GM18867 (cell line): Measurements from ENCODE around the gene HTR3B.
"Not testable (repeated sequence)": the region's sequence is repeated elsewhere in the genome, so short reads cannot be mapped to it uniquely, and the experiment has no call there.

Experiments used
- ATAC-seq: cut with Tn5 transposase; IDR thresholded peaks from one replicate; pipeline ENCODE4 v1.9.1; 2021; ENCODE audit warnings: mild to moderate bottlenecking, moderate library complexity; ENCODE audit not compliant: unreplicated experiment

Gene HTR3B

DNA sequence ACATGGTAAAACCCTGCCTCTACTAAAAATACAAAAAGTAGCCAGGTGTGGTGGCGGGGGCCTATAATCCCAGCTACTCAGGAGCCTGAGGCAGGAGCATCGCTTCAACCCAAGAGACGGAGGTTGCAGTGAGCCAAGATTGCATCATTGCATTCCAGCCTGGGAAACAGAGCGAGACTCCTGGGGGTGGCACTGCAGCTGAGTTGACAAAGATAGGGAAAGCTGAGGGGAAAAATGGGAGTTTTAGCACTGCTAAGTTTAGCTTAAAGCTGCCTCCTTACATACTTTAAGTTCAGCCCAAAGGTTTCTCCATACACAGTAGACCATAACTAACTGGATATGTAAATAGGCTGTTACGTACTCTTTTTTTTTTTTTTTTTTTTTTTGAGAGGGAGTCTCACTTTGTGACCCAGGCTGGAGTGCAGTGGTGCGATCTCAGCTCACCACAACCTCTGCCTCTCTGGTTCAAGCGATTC is 20.2 kb upstream of the HTR3B start:
- ATAC-seq: no peak

DNA sequence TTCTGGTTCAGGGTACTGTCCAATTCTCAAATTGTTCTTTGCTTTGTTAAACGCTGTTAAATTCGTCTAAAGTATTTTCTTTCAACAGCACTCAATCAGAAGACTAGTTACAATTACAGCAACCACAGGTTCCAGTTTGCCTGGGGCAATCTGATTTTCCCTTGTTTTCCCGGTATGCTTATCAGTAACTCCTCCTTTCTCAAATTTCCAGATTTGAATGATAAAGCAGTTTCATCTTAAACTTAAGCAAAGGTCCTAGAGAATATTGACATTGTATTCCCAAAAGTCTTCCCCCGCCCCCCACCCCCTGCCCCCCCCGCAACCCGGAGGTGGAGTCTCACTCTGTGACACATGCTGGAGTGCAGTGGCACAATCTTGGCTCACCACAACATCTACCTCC is 18.7 kb upstream of the HTR3B start:
- no peak for ATAC-seq

DNA sequence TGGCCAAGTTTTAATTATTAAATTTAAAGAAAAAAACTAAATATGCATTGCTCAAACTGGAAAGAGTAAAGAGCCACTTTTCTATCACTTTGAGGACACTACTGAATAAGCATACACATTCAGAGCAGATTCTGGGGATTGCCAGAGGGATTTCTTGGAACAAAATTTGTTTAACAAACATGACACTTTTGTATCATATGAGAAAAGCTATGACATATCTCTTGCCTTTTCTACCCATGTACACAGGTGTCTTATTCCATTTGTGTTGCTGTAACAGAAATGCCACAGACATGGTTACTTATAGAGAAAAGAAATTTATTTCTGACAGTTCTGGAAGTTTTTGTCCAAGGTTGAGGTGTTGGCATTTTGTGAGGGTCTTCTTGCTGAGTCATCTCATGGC is 15.7 kb upstream of the HTR3B start:
- ATAC-seq: no peak

DNA sequence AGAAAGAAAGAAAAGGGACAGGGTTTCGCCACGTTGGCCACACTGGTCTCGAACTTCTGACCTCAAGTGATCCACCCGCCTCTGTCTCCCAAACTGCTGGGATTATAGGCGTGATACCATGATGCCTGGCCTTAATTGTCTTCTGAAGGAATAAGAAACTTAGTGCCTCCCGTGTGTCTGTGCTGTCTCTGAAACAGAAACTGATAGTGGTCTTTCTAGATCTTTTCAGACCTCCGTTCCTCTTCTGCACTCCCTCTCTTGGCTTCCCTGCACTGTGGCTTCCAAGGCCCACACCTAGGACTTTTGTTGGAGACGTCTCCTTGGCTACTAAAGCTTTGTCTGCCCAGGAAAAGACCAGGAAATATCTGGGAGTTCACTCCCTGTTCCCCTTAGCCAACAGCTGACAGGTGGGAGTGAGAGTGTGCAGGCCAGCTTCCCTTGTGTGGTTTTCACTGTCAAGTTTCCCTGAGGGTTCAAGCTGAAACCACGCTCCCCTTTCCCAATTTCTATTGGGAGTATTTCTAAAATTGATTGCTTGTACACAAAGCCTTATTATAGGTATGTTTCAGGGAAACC is 10.1 kb upstream of the HTR3B start:
- peak; percentile 81 for ATAC-seq

DNA sequence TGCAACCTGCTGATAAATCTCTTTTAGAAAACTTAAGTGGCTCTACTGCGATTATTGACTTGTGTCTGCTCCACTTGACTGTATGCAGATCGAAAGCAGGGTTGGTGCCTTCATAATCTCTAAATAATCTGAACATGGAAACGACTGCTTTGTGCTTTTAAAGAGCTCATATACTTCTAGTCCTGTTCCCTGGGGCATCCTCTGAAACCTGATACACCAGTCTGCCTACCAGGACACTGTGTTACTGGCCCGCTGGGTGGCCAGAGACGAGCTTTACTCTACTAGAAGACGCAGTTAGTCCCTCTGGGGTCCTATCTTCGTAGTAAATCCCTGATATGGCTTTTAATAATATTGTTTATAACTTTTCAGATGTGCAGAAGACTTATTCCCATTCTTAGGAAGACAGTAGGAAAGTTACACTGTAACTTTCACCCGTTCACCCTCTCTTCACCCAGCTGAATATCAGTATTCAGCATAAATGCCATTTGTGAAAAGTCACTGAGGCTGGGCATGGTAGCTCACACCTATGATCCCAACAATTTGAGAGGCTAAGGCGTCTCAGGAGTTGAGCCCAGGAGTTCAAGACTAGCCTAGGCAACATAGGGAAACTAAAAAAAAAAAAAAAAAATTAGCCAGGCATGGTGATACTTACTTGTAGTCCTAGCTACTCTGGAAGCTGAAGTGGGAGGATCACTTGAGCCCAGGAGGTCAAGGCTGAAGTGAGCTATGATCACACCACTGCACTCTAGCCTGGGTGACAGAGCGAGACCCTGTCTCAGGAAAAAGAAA is 9.0 kb upstream of the HTR3B start:
- no peak for ATAC-seq

DNA sequence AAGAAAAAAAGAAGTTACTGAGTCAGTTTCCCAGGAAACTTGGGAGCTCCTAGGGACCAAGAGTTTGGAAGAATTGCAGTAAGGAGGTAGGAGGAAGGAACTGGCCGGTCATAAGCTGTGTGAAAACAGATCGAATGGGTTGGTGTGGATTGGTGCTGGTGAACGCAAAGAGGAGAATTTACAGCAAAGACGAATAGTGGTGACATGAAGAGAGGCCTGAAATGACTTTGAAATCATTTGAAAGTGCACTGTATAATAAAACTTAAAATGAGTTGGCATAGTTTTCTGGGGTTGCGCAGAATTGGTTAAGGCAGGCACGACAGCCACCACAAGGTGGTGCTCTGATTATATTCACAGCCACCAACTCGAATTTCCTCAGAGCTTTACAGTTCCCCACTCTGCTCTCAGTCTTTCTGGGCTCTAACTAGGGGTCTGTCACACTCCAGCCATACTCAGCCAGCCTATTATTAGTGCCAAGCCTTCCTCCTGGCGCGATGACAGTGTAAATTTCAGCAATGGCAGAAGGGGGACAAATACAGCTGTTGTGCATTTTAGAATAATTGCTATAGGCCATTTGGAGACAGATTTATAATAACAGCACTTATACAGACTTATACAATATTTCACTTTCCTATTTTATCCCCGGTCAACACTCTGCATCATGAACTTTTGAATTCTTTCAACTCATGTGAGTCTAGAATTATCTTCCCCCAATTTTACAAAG is 8.3 kb upstream of the HTR3B start:
- ATAC-seq: peak; percentile 56

DNA sequence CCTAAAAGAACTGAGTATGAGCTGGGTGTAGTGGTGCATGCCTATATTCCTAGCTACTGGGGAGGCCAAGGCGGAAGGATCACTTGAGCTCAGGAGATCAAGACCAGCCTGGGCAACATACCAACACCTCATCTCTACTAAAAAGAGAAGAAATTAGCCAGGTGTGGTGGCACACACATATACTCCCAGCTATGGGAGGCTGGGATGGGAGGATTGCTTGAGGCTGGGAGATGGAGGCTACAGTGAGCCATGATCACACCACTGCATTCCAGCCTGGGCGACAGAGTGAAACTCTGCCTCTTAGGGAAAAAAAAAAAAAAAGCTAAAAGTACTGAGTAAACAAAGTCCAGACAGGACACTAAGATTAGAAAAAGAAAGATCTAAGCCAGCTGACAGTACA is 3.5 kb upstream of the HTR3B start:
- ATAC-seq: no peak

DNA sequence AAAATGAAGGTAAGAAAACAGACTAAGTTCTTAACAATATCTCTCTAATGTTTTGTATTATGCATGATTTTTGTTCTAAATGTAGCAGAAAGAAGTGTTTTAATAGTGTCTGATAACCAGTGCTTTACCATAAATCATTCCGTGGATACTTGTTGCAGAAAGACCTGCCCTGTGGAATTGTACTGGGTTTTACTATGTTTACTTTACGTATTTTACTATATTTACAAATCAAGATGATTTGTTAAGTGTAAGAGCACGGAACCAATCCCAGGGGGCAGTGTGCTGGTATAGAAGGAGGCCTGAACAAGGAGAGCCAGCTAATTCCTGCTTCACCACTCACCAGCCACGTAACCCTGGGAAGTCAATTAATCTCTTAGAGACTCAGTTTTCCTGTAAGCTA is 1.4 kb downstream of the HTR3B start:
- no peak for ATAC-seq

DNA sequence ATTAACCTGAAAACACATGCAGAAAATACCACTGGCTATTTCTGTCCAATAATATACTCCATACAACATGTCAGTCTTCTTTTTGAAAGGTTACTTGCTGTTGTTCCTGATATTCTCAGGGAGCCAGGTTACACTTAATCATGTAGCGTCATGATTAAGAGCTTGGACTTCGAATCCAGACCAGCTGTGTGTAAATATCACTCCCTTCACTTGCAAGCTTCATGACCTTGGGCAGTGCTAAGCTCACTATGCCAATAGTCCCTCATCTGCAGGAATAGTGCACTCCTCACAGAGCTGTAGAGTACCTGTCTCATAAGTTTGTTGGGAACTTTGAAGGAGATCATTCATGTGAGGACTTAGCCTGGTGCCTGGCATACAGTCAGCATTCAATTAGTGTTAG is 1.9 kb downstream of the HTR3B start:
- no peak for ATAC-seq

DNA sequence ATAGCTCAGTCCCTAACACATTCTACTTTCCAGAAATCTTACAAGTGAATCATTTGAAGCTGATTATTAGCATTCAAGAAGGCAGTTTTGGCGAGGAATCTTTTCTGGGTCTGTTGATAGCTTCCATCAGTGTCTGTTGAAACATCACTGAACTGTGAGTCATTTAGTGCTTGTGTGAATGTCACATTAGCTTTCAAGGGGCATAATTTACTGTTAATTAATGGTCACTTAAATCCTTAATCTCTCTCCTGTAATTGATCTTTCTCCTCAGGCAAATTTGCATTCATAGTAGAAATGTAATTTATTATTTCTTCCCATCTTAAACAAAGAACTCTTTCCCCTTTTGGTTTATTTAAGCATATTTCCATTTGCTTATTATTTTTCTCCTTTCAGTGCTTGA is 2.6 kb downstream of the HTR3B start:
- no peak for ATAC-seq

DNA sequence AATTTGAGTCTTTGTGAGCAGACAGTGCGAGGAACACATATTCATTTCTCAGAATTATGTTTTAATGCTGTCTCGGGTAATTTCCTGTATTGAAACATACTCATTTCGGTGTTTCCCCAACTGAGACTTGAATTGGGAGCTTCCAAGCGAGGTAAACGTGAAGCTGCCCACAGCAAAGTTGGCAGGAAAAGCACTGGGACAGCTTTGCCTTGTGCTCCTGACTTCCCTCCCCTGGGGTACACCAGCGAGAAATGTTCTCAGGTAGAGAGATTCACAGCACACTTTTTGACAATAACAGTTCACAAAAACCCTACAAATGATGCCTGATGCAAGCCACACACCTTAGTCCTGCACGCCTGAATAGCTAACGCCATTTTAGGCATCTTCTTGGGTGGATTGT is 3.1 kb downstream of the HTR3B start:
- ATAC-seq: no peak

DNA sequence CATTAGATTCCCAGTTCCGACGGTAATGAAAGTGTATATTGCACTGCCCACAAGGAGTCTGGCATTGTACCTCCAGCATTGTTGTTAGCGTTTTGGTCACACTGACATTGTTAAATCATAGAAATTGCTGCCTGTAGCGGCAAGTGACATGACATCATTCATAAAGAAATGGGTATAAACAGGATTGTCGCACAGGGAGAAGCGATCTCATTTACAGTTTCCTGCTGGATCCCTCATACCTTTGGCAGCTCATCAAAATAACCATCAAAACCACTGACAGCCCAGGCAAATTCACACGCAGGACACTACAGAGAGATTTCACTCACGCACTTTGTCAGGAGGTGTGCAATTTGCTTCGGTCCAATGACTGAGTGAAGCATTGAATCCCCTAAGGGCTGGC is 3.5 kb downstream of the HTR3B start:
- ATAC-seq: no peak

DNA sequence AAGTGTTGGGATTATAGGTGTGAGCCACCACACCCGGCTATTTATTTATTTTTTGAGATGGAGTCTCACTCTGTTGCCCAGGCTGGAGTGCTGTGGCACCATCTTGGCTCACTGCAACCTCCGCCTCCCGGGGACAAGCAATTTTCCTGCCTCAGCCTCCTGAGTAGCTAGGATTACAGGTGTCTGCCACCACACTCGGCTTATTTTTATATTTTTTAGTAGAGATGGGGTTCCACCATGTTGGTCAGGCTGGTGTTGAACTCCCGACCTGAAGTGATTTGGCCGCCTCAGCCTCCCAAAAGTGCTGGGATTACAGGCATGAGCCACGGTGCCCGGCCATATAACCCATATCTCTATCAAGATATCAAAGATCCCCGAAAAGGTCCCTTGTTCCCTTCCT is 6.9 kb downstream of the HTR3B start:
- not testable (repeated sequence) for ATAC-seq

DNA sequence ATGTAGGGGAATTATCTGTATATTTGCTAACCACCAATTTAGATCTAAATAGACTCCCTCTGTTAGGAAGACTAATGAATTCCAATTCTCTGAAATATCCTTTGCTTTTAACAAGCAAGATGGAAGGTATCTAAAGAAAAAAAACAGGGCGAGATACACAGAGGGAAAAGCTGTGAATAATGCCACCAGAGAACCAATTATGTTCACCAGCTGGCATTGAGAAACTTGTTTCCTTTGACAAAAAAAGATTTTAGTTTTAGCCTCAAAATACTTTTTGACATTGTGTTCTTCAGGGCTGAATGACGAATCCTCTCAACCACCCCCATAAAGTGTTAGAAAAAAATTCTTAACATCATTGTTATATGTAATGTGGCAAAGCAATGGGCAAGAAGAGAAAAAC is 19.0 kb downstream of the HTR3B start:
- no peak for ATAC-seq

DNA sequence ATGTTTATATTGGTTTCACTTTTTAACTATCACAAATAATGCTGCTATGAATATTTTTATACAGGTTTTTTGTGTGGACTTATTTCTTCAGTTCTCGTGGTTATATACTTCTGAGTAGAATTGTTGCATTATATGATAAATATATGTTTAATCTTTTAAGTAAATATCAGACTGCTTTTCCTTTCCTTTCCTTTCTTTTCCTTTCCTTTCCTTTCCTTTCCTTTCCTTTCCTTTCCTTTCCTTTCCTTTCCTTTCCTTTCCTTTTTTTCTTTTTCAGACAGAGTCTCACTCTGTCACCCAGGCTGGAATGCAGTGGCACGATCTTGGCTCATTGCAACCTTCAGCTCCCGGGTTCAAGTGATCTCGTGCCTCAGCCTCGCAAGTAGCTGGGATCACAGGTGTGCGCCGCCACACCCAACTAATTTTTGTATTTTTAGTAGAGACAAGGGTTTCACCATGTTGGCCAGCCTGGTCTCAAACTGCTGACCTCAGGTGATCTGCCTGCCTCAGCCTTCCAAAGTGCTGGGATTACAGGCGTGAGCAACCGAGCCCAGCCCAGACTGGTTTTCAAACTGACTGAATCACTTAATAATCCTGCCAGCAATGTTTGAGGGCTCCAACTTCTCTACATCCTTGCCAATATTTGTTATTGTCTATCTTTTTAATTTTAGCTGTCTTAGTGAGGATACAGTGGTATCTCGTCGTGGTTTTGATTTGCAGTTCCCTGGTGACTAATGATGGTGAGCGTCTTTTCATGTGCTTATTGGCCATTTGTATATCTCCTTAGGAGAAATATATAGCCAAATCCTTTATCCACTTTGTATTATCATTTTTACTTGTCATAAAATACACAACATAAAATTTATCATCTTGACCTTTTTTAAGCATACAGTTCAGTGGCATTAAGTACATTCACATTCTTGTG is 21.9 kb downstream of the HTR3B start:
- ATAC-seq: no peak

DNA sequence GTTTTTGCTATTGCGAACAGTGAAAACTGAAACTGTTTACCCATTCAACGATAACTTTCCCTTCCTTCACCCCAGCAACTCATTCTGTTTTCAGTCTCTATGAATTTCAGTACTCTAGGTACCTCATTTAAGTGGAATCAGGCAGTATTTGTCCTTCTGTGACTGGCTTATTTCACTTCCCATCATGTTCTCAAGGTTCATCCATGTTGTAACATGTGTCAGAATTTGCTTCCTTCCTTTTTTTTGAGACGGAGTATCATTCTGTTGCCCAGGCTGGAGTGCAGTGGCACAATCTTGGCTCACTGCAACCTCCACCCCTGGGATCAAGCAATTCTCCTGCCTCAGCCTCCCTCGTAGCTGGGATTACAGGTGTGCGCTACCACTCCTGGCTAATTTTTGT is 23.7 kb downstream of the HTR3B start:
- ATAC-seq: no peak

DNA sequence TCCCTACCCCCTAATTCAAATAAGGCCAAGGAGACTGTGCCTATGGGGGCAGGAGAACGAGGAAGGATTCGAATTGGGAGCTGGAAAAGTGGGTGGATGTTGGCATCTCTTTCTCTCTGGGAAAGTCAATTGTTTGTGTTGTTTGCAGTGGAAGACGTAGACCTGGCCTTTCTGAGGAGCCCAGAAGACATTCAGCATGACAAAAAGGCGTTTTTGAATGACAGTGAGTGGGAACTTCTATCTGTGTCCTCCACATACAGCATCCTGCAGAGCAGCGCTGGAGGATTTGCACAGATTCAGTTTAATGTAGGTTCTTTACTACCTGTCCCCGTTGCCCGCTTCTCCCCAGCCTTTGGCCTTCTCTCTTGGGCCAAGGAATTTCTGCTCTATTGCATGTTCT is 28.2 kb downstream of the HTR3B start:
- ATAC-seq: no peak

DNA sequence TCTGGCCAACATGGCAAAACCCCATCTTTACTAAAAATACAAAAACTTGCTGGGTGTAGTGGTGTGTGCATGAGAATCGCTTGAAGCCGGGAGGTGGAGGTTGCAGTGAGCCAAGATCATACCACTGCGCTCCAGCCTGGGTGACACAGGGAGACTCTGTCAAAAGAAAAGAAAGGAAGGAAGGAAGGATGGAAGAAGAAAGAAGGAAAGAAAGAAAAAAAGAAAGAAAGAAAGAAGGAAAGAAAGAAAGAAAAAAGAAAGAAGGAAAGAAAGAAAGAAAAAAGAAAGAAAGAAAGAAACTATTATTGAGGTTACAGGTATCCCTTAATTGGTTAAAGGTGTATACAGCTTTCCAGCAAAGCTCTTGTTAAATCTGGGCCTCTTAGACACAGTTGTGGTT is 29.6 kb downstream of the HTR3B start:
- ATAC-seq: not testable (repeated sequence)

DNA sequence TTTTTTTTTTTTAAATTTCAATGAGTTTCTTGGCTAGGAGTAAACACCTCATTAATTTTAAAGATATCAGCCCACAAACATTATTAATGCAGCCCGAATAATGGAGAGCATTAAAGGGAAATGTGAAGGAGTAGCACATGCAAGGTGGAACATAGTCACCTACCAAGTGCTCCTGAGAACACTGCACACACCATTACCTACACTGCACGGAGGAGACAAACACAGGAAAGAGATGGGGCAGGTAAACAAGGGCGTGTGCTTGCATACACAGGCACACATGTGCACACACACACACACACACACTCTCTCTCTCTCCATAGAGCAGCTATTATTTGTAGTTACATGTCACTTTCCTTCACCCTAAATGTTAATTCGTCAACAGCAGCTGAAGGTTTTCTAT is 30.2 kb downstream of the HTR3B start:
- no peak for ATAC-seq

DNA sequence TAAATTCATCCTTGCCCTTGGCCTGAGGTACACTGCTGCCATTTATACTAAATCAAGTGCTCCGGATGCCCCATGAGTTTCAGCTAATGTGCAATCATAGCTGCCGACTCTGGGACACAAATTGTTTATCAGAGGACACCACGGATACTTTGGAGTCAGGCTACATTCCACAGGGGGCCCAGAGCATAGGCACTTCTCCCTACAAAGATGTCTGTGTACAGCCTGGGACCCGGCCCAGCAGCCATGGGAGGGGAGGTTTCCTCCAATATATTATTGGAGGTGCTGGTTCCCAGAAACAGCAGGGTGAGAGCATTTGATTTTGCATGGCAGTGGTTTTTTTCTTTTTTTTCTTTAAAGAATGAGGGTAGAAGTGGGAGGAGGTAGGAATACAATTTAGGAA is 31.3 kb downstream of the HTR3B start:
- no peak for ATAC-seq

DNA sequence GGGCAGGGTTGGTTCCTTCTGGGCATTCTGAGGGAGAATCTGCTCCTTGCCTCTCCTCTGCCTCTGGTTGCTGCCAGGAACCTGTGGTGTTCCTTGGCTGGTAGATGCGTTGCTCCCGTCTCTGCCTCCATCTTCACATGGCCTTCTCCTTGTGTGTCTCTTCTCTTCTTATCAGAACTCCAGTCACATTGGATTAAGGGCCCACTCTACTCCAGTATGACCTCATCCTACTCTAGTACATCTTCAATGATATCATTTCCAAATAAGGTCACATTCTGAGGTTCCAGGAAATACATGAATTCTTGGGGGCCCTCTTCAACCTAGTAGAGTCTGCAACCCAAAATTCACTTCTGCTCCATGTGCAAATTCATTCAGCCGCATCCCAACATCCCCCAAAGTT is 33.3 kb downstream of the HTR3B start:
- ATAC-seq: no peak
